ENCODE measurements around the gene RNF123. TPM values are rescaled to one million over a fixed set of nuclear protein-coding genes. Genes with fewer than 3 reads are reported as not detected.

RNF123 gene
- total and polyA plus RNA-seq, 10 of the 15 experiments (the other 5 are each of a cell fraction or from before 2014, with no cell fraction given): 4.2 to 31.5 (median 17.6) TPM

DNA sequence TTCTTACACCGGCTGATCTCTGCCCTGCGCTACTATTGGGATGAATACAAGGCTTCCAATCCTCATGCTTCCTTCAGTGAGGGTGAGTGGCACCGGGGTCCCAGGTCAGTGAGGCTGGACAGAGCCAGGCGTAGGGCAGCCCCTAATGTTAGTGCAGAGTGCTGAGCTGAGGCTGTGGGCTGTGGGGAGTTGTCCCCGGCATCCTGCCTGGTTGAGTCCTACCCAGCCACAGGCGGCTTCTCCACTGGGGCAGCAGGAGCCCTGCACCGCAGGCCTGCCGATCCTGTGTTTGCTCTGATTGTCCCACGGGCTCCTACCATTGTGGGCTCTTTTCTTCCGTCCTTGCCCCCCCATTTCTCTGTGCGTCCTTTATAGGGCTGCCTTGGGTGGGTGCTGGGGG, 13.3 kb downstream of the RNF123 start (continued):
- TF ChIP-seq, protein P1, sequence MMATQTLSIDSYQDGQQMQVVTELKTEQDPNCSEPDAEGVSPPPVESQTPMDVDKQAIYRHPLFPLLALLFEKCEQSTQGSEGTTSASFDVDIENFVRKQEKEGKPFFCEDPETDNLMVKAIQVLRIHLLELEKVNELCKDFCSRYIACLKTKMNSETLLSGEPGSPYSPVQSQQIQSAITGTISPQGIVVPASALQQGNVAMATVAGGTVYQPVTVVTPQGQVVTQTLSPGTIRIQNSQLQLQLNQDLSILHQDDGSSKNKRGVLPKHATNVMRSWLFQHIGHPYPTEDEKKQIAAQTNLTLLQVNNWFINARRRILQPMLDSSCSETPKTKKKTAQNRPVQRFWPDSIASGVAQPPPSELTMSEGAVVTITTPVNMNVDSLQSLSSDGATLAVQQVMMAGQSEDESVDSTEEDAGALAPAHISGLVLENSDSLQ (IDR thresholded peaks at IDR 0.05): no peak
- TF ChIP-seq POLR2AphosphoS5 (IDR thresholded peaks at IDR 0.05; ENCODE audit: low read length): no peak
- no peak for TF ChIP-seq CBFB (IDR thresholded peaks at IDR 0.05; ENCODE audit: low read depth)
- TF ChIP-seq MTA3 (IDR thresholded peaks at IDR 0.05; ENCODE audit: borderline replicate concordance, low read length): no peak
- no peak for TF ChIP-seq CHD2 (IDR thresholded peaks at IDR 0.05; ENCODE audit: borderline replicate concordance, low read depth, low read length)
- TF ChIP-seq ZNF274 (IDR thresholded peaks at IDR 0.05; ENCODE audit: insufficient read depth, insufficient read length): no peak
- no peak for TF ChIP-seq RUNX3 (IDR thresholded peaks at IDR 0.05; ENCODE audit: low read length)
- no peak for TF ChIP-seq GATAD2B (conservative IDR thresholded peaks at IDR 0.05; ENCODE audit: low read depth)
- TF ChIP-seq ZNF24 (IDR thresholded peaks at IDR 0.05): no peak

GRCh38 chr3:49703443-49703927, 14.1 kb downstream of the RNF123 start:
- no peak overlapping the region for H3K4me3 ChIP-seq
- H3K79me2 ChIP-seq (ENCODE audit: control insufficient read depth, insufficient read depth, low read length): no peaks in the 10 kb centered on the region
- no peaks in the 10 kb centered on the region for H4K20me1 ChIP-seq (ENCODE audit: control insufficient read depth, insufficient read depth)
- RAD21 ChIA-PET (ENCODE audit: unreplicated experiment): interaction anchor here (1.0 kb wide), 1 partner anchor 136 kb away, joined by 3 read pairs; no protein-coding TSS in a partner anchor
- H3K27me3 ChIP-seq (replicated peaks in 1 of 2; ENCODE audit: control insufficient read depth in 2 of 2, insufficient read depth in 2 of 2, low read length in 1 of 2): no peaks in the 10 kb centered on the region
- H3K4me1 ChIP-seq (ENCODE audit: control insufficient read depth, insufficient read depth, low read length): no peaks in the 10 kb centered on the region
- peak; percentile 41 for FAIRE-seq
- H3K36me3 ChIP-seq (ENCODE audit: control insufficient read depth in 2 of 2, insufficient read depth in 2 of 2, low read length in 1 of 2): peaks cover 0 to 5% of the 10 kb centered on the region in 2 experiments; a peak in 3 of 4 replicates
- in situ Hi-C loops (cut with MboI) (no loop called here), intact Hi-C loops (cut with micrococcal nuclease; ENCODE audit: unreplicated experiment) (loop anchor here (1.0 kb wide), 2 partner anchors 136 to 203 kb away; no protein-coding TSS in a partner anchor)
- SMC1A ChIA-PET (ENCODE audit: uncharacterized antibody, unreplicated experiment): interaction anchor here (0.6 kb wide), 1 partner anchor 136 kb away, joined by 5 read pairs; no protein-coding TSS in a partner anchor
- no peak for DNase-seq (ENCODE audit: low read depth, low spot score)
- no peak overlapping the region for H3K9ac ChIP-seq (ENCODE audit: control insufficient read depth, insufficient read depth, low read length)
- no TSS peak for BruUV-seq (replicated peaks)
- 34% methylated on average over 14 of the region's 14 CpGs for WGBS (ENCODE audit: insufficient coverage, insufficient replicate concordance, low lambda C conversion rate, missing lambda C conversion rate)
- no peak overlapping the region for H2AFZ ChIP-seq (ENCODE audit: control insufficient read depth, low read depth, low read length)
- POLR2A ChIA-PET: no interaction called here
- CTCF ChIA-PET: interaction anchor here (0.6 to 4.6 kb wide), 8 partner anchors 9 to 277 kb away, joined by 3 to 19 read pairs (median 3); no protein-coding TSS in a partner anchor
- no peak overlapping the region for H3K27ac ChIP-seq (ENCODE audit: control insufficient read depth, insufficient read depth)
- ATAC-seq: peak; percentile 99
- H3K4me2 ChIP-seq (ENCODE audit: control insufficient read depth, insufficient read depth): no peak overlapping the region
- no peaks in the 10 kb centered on the region for H3K9me3 ChIP-seq (replicated peaks; ENCODE audit: control insufficient read depth, insufficient read depth, low read length)
- no peak for TF ChIP-seq PAX8 (IDR thresholded peaks at IDR 0.05)
- TF ChIP-seq BRCA1 (IDR thresholded peaks at IDR 0.05; ENCODE audit: low read depth, low read length): no peak
- no peak for TF ChIP-seq KDM1A (IDR thresholded peaks at IDR 0.05; ENCODE audit: borderline replicate concordance)
- TF ChIP-seq, protein P2, sequence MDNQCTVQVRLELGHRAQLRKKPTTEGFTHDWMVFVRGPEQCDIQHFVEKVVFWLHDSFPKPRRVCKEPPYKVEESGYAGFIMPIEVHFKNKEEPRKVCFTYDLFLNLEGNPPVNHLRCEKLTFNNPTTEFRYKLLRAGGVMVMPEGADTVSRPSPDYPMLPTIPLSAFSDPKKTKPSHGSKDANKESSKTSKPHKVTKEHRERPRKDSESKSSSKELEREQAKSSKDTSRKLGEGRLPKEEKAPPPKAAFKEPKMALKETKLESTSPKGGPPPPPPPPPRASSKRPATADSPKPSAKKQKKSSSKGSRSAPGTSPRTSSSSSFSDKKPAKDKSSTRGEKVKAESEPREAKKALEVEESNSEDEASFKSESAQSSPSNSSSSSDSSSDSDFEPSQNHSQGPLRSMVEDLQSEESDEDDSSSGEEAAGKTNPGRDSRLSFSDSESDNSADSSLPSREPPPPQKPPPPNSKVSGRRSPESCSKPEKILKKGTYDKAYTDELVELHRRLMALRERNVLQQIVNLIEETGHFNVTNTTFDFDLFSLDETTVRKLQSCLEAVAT (IDR thresholded peaks at IDR 0.05): no peak
- peak; percentile 66 for TF ChIP-seq SMC3 (IDR thresholded peaks at IDR 0.05; ENCODE audit: borderline replicate concordance, low read length)
- TF ChIP-seq JUND (IDR thresholded peaks at IDR 0.05; ENCODE audit: low read depth, low read length): no peak
- no peak for TF ChIP-seq SPI1 (IDR thresholded peaks at IDR 0.05; ENCODE audit: borderline replicate concordance, insufficient read depth, low read depth, low read length)
- TF ChIP-seq, protein P3, sequence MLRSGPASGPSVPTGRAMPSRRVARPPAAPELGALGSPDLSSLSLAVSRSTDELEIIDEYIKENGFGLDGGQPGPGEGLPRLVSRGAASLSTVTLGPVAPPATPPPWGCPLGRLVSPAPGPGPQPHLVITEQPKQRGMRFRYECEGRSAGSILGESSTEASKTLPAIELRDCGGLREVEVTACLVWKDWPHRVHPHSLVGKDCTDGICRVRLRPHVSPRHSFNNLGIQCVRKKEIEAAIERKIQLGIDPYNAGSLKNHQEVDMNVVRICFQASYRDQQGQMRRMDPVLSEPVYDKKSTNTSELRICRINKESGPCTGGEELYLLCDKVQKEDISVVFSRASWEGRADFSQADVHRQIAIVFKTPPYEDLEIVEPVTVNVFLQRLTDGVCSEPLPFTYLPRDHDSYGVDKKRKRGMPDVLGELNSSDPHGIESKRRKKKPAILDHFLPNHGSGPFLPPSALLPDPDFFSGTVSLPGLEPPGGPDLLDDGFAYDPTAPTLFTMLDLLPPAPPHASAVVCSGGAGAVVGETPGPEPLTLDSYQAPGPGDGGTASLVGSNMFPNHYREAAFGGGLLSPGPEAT (IDR thresholded peaks at IDR 0.05; ENCODE audit: low read depth): no peak
- no peak for TF ChIP-seq KLF5 (IDR thresholded peaks at IDR 0.05; ENCODE audit: partially characterized antibody)
- TF ChIP-seq, protein P4, sequence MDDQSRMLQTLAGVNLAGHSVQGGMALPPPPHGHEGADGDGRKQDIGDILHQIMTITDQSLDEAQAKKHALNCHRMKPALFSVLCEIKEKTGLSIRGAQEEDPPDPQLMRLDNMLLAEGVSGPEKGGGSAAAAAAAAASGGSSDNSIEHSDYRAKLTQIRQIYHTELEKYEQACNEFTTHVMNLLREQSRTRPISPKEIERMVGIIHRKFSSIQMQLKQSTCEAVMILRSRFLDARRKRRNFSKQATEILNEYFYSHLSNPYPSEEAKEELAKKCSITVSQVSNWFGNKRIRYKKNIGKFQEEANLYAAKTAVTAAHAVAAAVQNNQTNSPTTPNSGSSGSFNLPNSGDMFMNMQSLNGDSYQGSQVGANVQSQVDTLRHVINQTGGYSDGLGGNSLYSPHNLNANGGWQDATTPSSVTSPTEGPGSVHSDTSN (IDR thresholded peaks at IDR 0.05; ENCODE audit: insufficient replicate concordance, low read depth, low read length): no peak
